K562 (cell line): ENCODE results near the gene MLLT11. TPM values are rescaled to one million over a fixed set of nuclear protein-coding genes. Genes with fewer than 3 reads are reported as not detected.

Source experiments
- C11orf30 ChIP-seq: fragments of 450-650 bp; IDR thresholded peaks from 2 replicates; pipeline ENCODE4 v1.6.1; 2016; ENCODE audit warnings: low read depth, mild to moderate bottlenecking
- CREB5 ChIP-seq: fragments of 250-450 bp; sonication (Bioruptor Pico); IDR thresholded peaks from 2 replicates; pipeline ENCODE4 v1.5.0; 2020; ENCODE audit warnings: mild to moderate bottlenecking
- DPF2 ChIP-seq: fragments of 450-650 bp; IDR thresholded peaks from 2 replicates; pipeline ENCODE4 v1.6.1; 2016
- E2F6 ChIP-seq, 2 experiments: IDR thresholded peaks; 2 replicates each; pipeline ENCODE4 v1.6.1; 2011; ENCODE audit warnings: borderline replicate concordance in 1 of 2, control low read depth in 1 of 2, low read depth in 1 of 2, low read length in 1 of 2, mild to moderate bottlenecking in 1 of 2, mixed read lengths in 1 of 2, moderate library complexity in 1 of 2; ENCODE audit not compliant: insufficient read depth in 1 of 2, insufficient read length in 1 of 2, poor library complexity in 1 of 2, severe bottlenecking in 1 of 2; ENCODE audit errors: extremely low read depth in 1 of 2
- ERF ChIP-seq: fragments of 450-650 bp; formaldehyde crosslinking; IDR thresholded peaks from 2 replicates; pipeline ENCODE4 v1.4.0; 2020; ENCODE audit warnings: mild to moderate bottlenecking, mixed read lengths
- GTF2B ChIP-seq: IDR thresholded peaks from 2 replicates; pipeline ENCODE4 v1.6.1; 2011; ENCODE audit not compliant: insufficient read length; ENCODE audit errors: extremely low read depth
- HDAC1 ChIP-seq, 2 experiments: fragments of 450-650 bp; IDR thresholded peaks; 2 replicates each; pipeline ENCODE4 v1.6.1; 2016 to 2017; ENCODE audit warnings: inconsistent platforms in 1 of 2, mild to moderate bottlenecking in 1 of 2, moderate library complexity in 1 of 2
- HDAC2 ChIP-seq: fragments of 450-650 bp; IDR thresholded peaks from 2 replicates; pipeline ENCODE4 v1.6.1; 2016; ENCODE audit warnings: mild to moderate bottlenecking
- HDAC3 ChIP-seq: fragments of 450-650 bp; IDR thresholded peaks from 2 replicates; pipeline ENCODE4 v1.6.1; 2018; ENCODE audit warnings: borderline replicate concordance, mild to moderate bottlenecking, moderate library complexity; ENCODE audit not compliant: partially characterized antibody
- HES1 ChIP-seq: fragments of 450-650 bp; IDR thresholded peaks from 2 replicates; pipeline ENCODE4 v1.6.1; 2016; ENCODE audit warnings: low read depth, mild to moderate bottlenecking, moderate library complexity
- KLF6 ChIP-seq: fragments of 250-450 bp; sonication (Bioruptor Pico); IDR thresholded peaks from 2 replicates; pipeline ENCODE4 v1.4.0; 2020; ENCODE audit warnings: mild to moderate bottlenecking, moderate library complexity, borderline replicate concordance
- MAFF ChIP-seq: IDR thresholded peaks from 2 replicates; pipeline ENCODE4 v1.6.1; 2012; ENCODE audit warnings: low read length, improper control_type of control experiment
- NCOA1 ChIP-seq: fragments of 450-650 bp; IDR thresholded peaks from 2 replicates; pipeline ENCODE4 v1.6.1; 2016; ENCODE audit warnings: low read depth
- NCOR1 ChIP-seq: fragments of 450-650 bp; IDR thresholded peaks from 2 replicates; pipeline ENCODE4 v1.6.1; 2016; ENCODE audit warnings: mild to moderate bottlenecking, moderate library complexity
- SRSF9 ChIP-seq: fragments of 200-400 bp; formaldehyde crosslinking; IDR thresholded peaks from 2 replicates; pipeline ENCODE4 v1.6.1; 2017; ENCODE audit warnings: low read depth, low read length, borderline replicate concordance
- SUPT5H ChIP-seq: fragments of 450-650 bp; IDR thresholded peaks from 2 replicates; pipeline ENCODE4 v1.6.1; 2016
- TAF9B ChIP-seq: fragments of 450-650 bp; IDR thresholded peaks from 2 replicates; pipeline ENCODE4 v1.6.1; 2018; ENCODE audit warnings: mild to moderate bottlenecking; ENCODE audit not compliant: partially characterized antibody
- TBP ChIP-seq: optimal IDR thresholded peaks from 2 replicates; pipeline ENCODE3; 2011; ENCODE audit warnings: low read depth, low read length, improper control_type of control experiment
- UBTF ChIP-seq, 2 experiments: IDR thresholded peaks; 2 replicates each; pipeline ENCODE4 v1.6.1; 2012; ENCODE audit warnings: improper control_type of control experiment in 2 of 2, low read depth in 2 of 2, low read length in 2 of 2, borderline replicate concordance in 1 of 2
- ZFP1 ChIP-seq: fragments of 450-650 bp; formaldehyde crosslinking; IDR thresholded peaks from 2 replicates; pipeline ENCODE4 v1.4.0; 2020; ENCODE audit warnings: mild to moderate bottlenecking, mixed read lengths
- ZNF263 ChIP-seq: sonication (generic); formaldehyde crosslinking; IDR thresholded peaks from 2 replicates; pipeline ENCODE4 v1.8.0; 2022; ENCODE audit warnings: mild to moderate bottlenecking, missing genetic modification reagents, borderline replicate concordance
- ZNF316 ChIP-seq: fragments of 450-650 bp; IDR thresholded peaks from 2 replicates; pipeline ENCODE4 v1.6.1; 2016
- ZNF561 ChIP-seq: fragments of 450-650 bp; formaldehyde crosslinking; conservative IDR thresholded peaks from 2 replicates; pipeline ENCODE4 v1.4.0; 2020; ENCODE audit warnings: mild to moderate bottlenecking, moderate library complexity
- polyA plus RNA-seq, 8 experiments: library from polyadenylated mRNA; depleted of rRNA in 4 of 8; stranded (reverse) in 5 of 8; unstranded in 3 of 8; fragments of >200 nt; fragmentation: Nextera tagmentation in 2 of 8; fragmentation: Illumina TruSeq in 1 of 8; extraction: Ambion mirVana in 2 of 8; extraction: Trizol in 1 of 8; gene quantifications; 2 replicates each; pipeline versions ENCODE4 v1.2.1 to v1.2.3, GENCODE V29; 2011 to 2014; ENCODE audit warnings: inconsistent platforms in 1 of 8, missing spikeins in 1 of 8
- total RNA-seq, 7 experiments: library from RNA; depleted of rRNA in 6 of 7; stranded (reverse); fragments of >200 nt in 6 of 7; fragmentation: Illumina TruSeq in 2 of 7; extraction: Trizol in 2 of 7; gene quantifications; 2 replicates each; pipeline versions ENCODE4 v1.2.1 to v1.2.3, GENCODE V29; 2011 to 2021; ENCODE audit warnings: low replicate concordance in 1 of 7

The MLLT11 gene
- total and polyA plus RNA-seq, 9 of the 15 experiments (the other 6 are each of a cell fraction or from before 2014, with no cell fraction given): 12.1 to 91.0 (median 22.0) TPM

- TF ChIP-seq HDAC2 (peak; percentile 44; the same call in 1 of the 2 replicates), KLF6 (CRISPR knock-in tag) (0 out of 2 replicates have a peak, but pooled peaks have one; percentile 31), CREB5 (CRISPR knock-in tag) (no peak), NCOA1 (peak; percentile 50; the same call in 1 of the 2 replicates), HDAC1 (IDR thresholded peaks at IDR 0.05) (peak in 1 of 2 experiments; percentile 34; a peak in 1 of 4 replicates), GTF2B (no peak), TBP (peak; percentile 83), HDAC3 (peak; percentile 17), SRSF9 (no peak), C11orf30 (peak; percentile 50; the same call in 1 of the 2 replicates), E2F6 (IDR thresholded peaks at IDR 0.05; ENCODE audit: borderline replicate concordance in 1 of 2, extremely low read depth in 1 of 2, insufficient read depth in 1 of 2, insufficient read length in 1 of 2, low read depth in 1 of 2, low read length in 1 of 2, poor library complexity in 1 of 2, severe bottlenecking in 1 of 2) (peak in 1 of 2 experiments; percentile 14), NCOR1 (0 out of 2 replicates have a peak, but pooled peaks have one; percentile 8), SUPT5H (peak; percentile 66), ERF (no peak), ZNF316 (peak; percentile 61), TAF9B (peak; percentile 64), HES1 (no peak), ZNF561 (CRISPR knock-in tag) (no peak), ZFP1 (no peak), DPF2 (0 out of 2 replicates have a peak, but pooled peaks have one; percentile 15), UBTF (IDR thresholded peaks at IDR 0.05; ENCODE audit: borderline replicate concordance in 1 of 2, low read depth in 2 of 2, low read length in 2 of 2) (peak in 1 of 2 experiments; percentile 49; a peak in 1 of 4 replicates), MAFF (peak; percentile 52; the same call in 1 of the 2 replicates), ZNF263 (0 out of 2 replicates have a peak, but pooled peaks have one; percentile 17)
Observed at GRCh38 chr1:151060007-151060656, at the start of gene MLLT11 (continued).
